ENCODE results near the gene RABAC1. TPM values are rescaled to one million over a fixed set of nuclear protein-coding genes. Genes with fewer than 3 reads are reported as not detected.

The RABAC1 gene
- total and polyA plus RNA-seq, 2 donors from 2014 or later: 146 to 333 TPM

DNA sequence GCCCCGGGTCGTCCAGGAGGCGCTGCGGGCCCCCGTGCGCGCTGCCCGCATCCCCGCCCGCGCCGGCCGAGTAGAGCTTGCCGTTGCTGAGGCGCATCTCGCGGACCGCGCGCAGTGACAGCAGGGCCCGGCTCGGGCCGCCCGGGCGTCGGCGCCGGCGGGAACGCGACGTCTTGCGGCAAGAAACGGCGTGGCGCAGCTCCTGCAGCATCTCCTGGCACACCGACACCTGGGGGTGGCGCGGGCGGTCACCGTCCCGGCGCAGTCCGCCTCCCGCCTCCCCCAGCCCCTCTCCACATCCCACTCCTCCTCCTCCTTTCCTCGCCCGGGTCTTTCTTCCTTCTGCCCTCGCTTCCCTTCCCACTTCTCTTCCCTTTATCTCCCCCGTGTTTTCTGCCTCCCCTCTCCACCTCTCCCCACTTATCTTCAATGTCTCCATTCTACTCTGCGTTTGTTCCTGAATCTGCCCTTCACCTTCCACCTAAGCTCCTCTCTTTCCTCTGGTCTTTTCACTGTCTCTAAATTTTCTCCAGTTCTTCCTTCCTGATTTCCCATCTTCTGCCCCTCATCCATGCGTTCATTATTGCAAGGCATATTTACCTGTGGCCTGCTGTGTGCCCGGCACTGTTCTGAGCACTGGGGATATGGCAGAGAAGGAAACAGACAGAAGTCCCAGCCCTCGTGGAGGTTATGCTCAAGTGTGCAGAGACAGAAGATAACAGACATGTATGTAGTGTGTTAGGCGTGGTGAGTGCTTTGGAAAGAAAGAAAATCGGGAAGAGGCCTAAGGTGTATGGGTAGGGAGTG, 40.2 kb upstream of the RABAC1 start:
- Histone ChIP-seq H3K27ac (ENCODE audit: low read depth in 2 of 2, low read length in 2 of 2) (no peak overlapping the region), H3K36me3 (ENCODE audit: control insufficient read depth in 2 of 3, insufficient read depth in 3 of 3, low read length in 3 of 3) (no peaks in the 10 kb centered on the region), H3K9ac (ENCODE audit: low read length in 3 of 3) (no peak overlapping the region), H3K4me3 (ENCODE audit: low read length in 3 of 3) (no peak overlapping the region), H3K9me3 (ENCODE audit: control insufficient read depth in 2 of 3, insufficient read depth in 1 of 3, low read length in 3 of 3) (no peaks in the 10 kb centered on the region), H3K27me3 (ENCODE audit: control insufficient read depth, insufficient read depth, low read length) (peaks cover 21% of the 10 kb centered on the region), H3K4me1 (ENCODE audit: control insufficient read depth in 2 of 3, insufficient read depth in 2 of 3, low read depth in 1 of 3, low read length in 3 of 3) (no peaks in the 10 kb centered on the region)
- TF ChIP-seq, protein P1, sequence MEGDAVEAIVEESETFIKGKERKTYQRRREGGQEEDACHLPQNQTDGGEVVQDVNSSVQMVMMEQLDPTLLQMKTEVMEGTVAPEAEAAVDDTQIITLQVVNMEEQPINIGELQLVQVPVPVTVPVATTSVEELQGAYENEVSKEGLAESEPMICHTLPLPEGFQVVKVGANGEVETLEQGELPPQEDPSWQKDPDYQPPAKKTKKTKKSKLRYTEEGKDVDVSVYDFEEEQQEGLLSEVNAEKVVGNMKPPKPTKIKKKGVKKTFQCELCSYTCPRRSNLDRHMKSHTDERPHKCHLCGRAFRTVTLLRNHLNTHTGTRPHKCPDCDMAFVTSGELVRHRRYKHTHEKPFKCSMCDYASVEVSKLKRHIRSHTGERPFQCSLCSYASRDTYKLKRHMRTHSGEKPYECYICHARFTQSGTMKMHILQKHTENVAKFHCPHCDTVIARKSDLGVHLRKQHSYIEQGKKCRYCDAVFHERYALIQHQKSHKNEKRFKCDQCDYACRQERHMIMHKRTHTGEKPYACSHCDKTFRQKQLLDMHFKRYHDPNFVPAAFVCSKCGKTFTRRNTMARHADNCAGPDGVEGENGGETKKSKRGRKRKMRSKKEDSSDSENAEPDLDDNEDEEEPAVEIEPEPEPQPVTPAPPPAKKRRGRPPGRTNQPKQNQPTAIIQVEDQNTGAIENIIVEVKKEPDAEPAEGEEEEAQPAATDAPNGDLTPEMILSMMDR (IDR thresholded peaks at IDR 0.05; ENCODE audit: borderline replicate concordance, extremely low read depth, insufficient read depth): no peak
- DNase-seq: peak in 2 of 5 donors; percentile 10 to 30
- intact Hi-C loops (cut with DNase I): no loop called here
- no peak for FAIRE-seq

- DNase-seq (peak in 4 of 5 donors; percentile 39 to 64 (median 51)), FAIRE-seq (no peak)
- H3K9me3 ChIP-seq (ENCODE audit: control insufficient read depth in 2 of 3, insufficient read depth in 1 of 3, low read length in 3 of 3): no peaks in the 10 kb centered on the region
- TF ChIP-seq, protein P1 (IDR thresholded peaks at IDR 0.05; ENCODE audit: borderline replicate concordance, extremely low read depth, insufficient read depth): peak; percentile 16
- peaks cover 21% of the 10 kb centered on the region for H3K27me3 ChIP-seq (ENCODE audit: control insufficient read depth, insufficient read depth, low read length)
- H3K4me1 ChIP-seq (ENCODE audit: control insufficient read depth in 2 of 3, insufficient read depth in 2 of 3, low read depth in 1 of 3, low read length in 3 of 3): peaks cover 0 to 3% (median 0%) of the 10 kb centered on the region in 3 donors
- H3K27ac ChIP-seq (ENCODE audit: low read depth in 2 of 2, low read length in 2 of 2): no peak overlapping the region
- no peak overlapping the region for H3K9ac ChIP-seq (ENCODE audit: low read length in 3 of 3)
- intact Hi-C loops (cut with DNase I): no loop called here
- H3K4me3 ChIP-seq (ENCODE audit: low read length in 3 of 3): no peak overlapping the region
- no peaks in the 10 kb centered on the region for H3K36me3 ChIP-seq (ENCODE audit: control insufficient read depth in 2 of 3, insufficient read depth in 3 of 3, low read length in 3 of 3)
These were observed 39.3 kb upstream of the RABAC1 start for GRCh38 chr19:41998246-41999020.

DNA sequence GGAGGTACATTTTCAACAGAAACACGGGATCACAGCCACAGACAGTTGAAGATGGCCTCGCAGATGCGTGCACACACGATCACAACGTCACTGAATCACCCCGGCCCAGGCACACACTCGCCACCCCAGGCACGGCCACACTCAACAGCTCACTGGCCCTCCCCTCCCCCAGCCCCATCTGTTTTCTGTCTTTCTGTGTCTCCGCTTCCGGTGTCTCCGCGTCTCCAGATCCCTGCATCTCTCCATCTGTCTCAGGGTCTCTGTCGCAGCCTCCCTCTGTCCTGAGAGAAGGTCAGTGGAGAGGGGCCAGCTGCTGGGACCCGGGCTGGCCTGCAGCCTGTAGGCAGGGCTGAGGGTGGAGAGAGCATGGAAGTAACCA, 38.7 kb upstream of the RABAC1 start:
- TF ChIP-seq, protein P1 (IDR thresholded peaks at IDR 0.05; ENCODE audit: borderline replicate concordance, extremely low read depth, insufficient read depth): no peak
- FAIRE-seq (no peak), DNase-seq (peak in 1 of 5 donors; percentile 59)
- no peaks in the 10 kb centered on the region for H3K36me3 ChIP-seq (ENCODE audit: control insufficient read depth in 2 of 3, insufficient read depth in 3 of 3, low read length in 3 of 3)
- H3K27ac ChIP-seq (ENCODE audit: low read depth in 2 of 2, low read length in 2 of 2): no peak overlapping the region
- intact Hi-C loops (cut with DNase I): no loop called here
- peaks cover 0 to 3% (median 0%) of the 10 kb centered on the region in 3 donors for H3K4me1 ChIP-seq (ENCODE audit: control insufficient read depth in 2 of 3, insufficient read depth in 2 of 3, low read depth in 1 of 3, low read length in 3 of 3)
- H3K9me3 ChIP-seq (ENCODE audit: control insufficient read depth in 2 of 3, insufficient read depth in 1 of 3, low read length in 3 of 3): no peaks in the 10 kb centered on the region
- H3K9ac ChIP-seq (ENCODE audit: low read length in 3 of 3): no peak overlapping the region
- no peak overlapping the region for H3K4me3 ChIP-seq (ENCODE audit: low read length in 3 of 3)
- peaks cover 23% of the 10 kb centered on the region for H3K27me3 ChIP-seq (ENCODE audit: control insufficient read depth, insufficient read depth, low read length)

Measured in kidney (tissue), 14 donors.